IMR-90 (cell line): ENCODE data around the gene NEK6. TPM values are rescaled to one million over a fixed set of nuclear protein-coding genes. Genes with fewer than 3 reads are reported as not detected.

Experiments used
- ATAC-seq: fragments of 200-7000 bp; cut with Tn5 transposase; 2 replicates; pipeline ENCODE4 v1.9.1; 2020; ENCODE audit warnings: low read depth, mild to moderate bottlenecking, moderate library complexity
- BruUV-seq: library from RNA; stranded (reverse); fragments of 400-500 nt; replicated peaks from 2 replicates; lab custom pipeline; 2021; lab: Mats Ljungman, UMichigan
- CTCF ChIA-PET: fragments of 300-600 bp; formaldehyde crosslinking; extraction: SDS; loops from one replicate; lab custom pipeline; 2021; ENCODE audit warnings: antibody characterized with exemption; lab: Yijun Ruan, JAX
- POLR2A ChIA-PET: fragments of 300-600 bp; sonication (Branson Sonifier 250); formaldehyde crosslinking; loops from one replicate; lab custom pipeline; 2022; ENCODE audit warnings: antibody characterized with exemption; ENCODE audit not compliant: unreplicated experiment; lab: Charles Lee
- DNase-seq: peaks from one replicate; pipeline ENCODE4 v3.0.0; 2013
- H2AFZ ChIP-seq: replicated peaks from 2 replicates; pipeline ENCODE3; 2013; ENCODE audit warnings: low read length, mild to moderate bottlenecking; ENCODE audit not compliant: poor library complexity
- H2AK5ac ChIP-seq: 2 replicates; pipeline ENCODE4 v1.6.1; 2013; ENCODE audit warnings: low read depth, low read length, inconsistent platforms
- H2AK9ac ChIP-seq: replicated peaks from 2 replicates; pipeline ENCODE3; 2013; ENCODE audit warnings: mild to moderate bottlenecking, low read depth, low read length, moderate library complexity; ENCODE audit not compliant: poor library complexity
- H2BK120ac ChIP-seq: 2 replicates; pipeline ENCODE4 v1.6.1; 2013; ENCODE audit warnings: low read depth, low read length, inconsistent platforms
- H2BK15ac ChIP-seq: 3 replicates; pipeline ENCODE4 v1.6.1; 2013; ENCODE audit warnings: low read depth, low read length, inconsistent platforms
- H2BK20ac ChIP-seq: 2 replicates; pipeline ENCODE4 v1.6.1; 2013; ENCODE audit warnings: low read depth, mild to moderate bottlenecking, inconsistent platforms, low read length, moderate library complexity
- H2BK5ac ChIP-seq: 2 replicates; pipeline ENCODE4 v1.6.1; 2013; ENCODE audit warnings: mild to moderate bottlenecking, low read depth, low read length, inconsistent platforms; ENCODE audit not compliant: poor library complexity, severe bottlenecking
- H3K14ac ChIP-seq: replicated peaks from 2 replicates; pipeline ENCODE4 v1.6.1; 2013; ENCODE audit warnings: low read depth, low read length, inconsistent platforms
- H3K18ac ChIP-seq: 2 replicates; pipeline ENCODE4 v1.6.1; 2013; ENCODE audit warnings: low read depth, low read length, control low read depth
- H3K23ac ChIP-seq: 2 replicates; pipeline ENCODE4 v1.6.1; 2013; ENCODE audit warnings: low read depth, low read length, inconsistent platforms
- H3K27ac ChIP-seq: 2 replicates; pipeline ENCODE4 v1.5.1; 2013; ENCODE audit warnings: mild to moderate bottlenecking, control low read depth, low read length; ENCODE audit not compliant: insufficient read depth
- H3K27me3 ChIP-seq: 2 replicates; pipeline ENCODE4 v1.6.1; 2013; ENCODE audit warnings: low read length; ENCODE audit not compliant: control insufficient read depth, insufficient read depth
- H3K36me3 ChIP-seq: 2 replicates; pipeline ENCODE4 v1.6.1; 2013; ENCODE audit warnings: low read length, mixed read lengths; ENCODE audit not compliant: control insufficient read depth, insufficient read depth
- H3K4ac ChIP-seq: 2 replicates; pipeline ENCODE4 v1.6.1; 2013; ENCODE audit warnings: low read depth, low read length, inconsistent platforms
- H3K4me1 ChIP-seq: 2 replicates; pipeline ENCODE4 v1.6.1; 2013; ENCODE audit warnings: low read length, mixed read lengths; ENCODE audit not compliant: control insufficient read depth, insufficient read depth
- H3K4me2 ChIP-seq: 2 replicates; pipeline ENCODE4 v1.6.1; 2013; ENCODE audit warnings: low read depth, mild to moderate bottlenecking, control low read depth, low read length, moderate library complexity
- H3K4me3 ChIP-seq: 2 replicates; pipeline ENCODE4 v1.5.1; 2013; ENCODE audit warnings: low read depth, mild to moderate bottlenecking, control low read depth, low read length, moderate library complexity; ENCODE audit not compliant: insufficient read depth
- H3K56ac ChIP-seq: 2 replicates; pipeline ENCODE4 v1.6.1; 2013; ENCODE audit warnings: low read length, inconsistent platforms; ENCODE audit not compliant: insufficient read depth; ENCODE audit errors: extremely low read depth
- H3K79me1 ChIP-seq, 2 experiments: 2 replicates each; pipeline ENCODE4 v1.6.1; 2013; ENCODE audit warnings: low read length in 2 of 2, inconsistent platforms in 1 of 2, low read depth in 1 of 2
- H3K9ac ChIP-seq: 2 replicates; pipeline ENCODE4 v1.6.1; 2013; ENCODE audit warnings: low read depth, low read length, control low read depth
- H3K9me1 ChIP-seq: 2 replicates; pipeline ENCODE4 v1.6.1; 2013; ENCODE audit warnings: low read length, inconsistent platforms; ENCODE audit not compliant: insufficient read depth
- H3K9me3 ChIP-seq: 2 replicates; pipeline ENCODE4 v1.6.1; 2013; ENCODE audit warnings: low read length; ENCODE audit not compliant: control insufficient read depth, insufficient read depth
- H4K20me1 ChIP-seq: 2 replicates; pipeline ENCODE4 v1.6.1; 2013; ENCODE audit warnings: low read length, inconsistent platforms; ENCODE audit not compliant: insufficient read depth
- H4K5ac ChIP-seq: 2 replicates; pipeline ENCODE4 v1.6.1; 2013; ENCODE audit warnings: mild to moderate bottlenecking, low read depth, low read length, control low read depth
- H4K8ac ChIP-seq, 2 experiments: 2 replicates each; pipeline ENCODE4 v1.6.1; 2013; ENCODE audit warnings: low read depth in 2 of 2, low read length in 2 of 2, control low read depth in 1 of 2, inconsistent platforms in 1 of 2
- H4K91ac ChIP-seq: 2 replicates; pipeline ENCODE4 v1.6.1; 2013; ENCODE audit warnings: low read depth, low read length, inconsistent platforms; ENCODE audit not compliant: insufficient read depth
- BHLHE40 ChIP-seq: fragments of 150-350 bp; IDR thresholded peaks from 2 replicates; pipeline ENCODE4 v1.6.1; 2016; ENCODE audit warnings: mild to moderate bottlenecking, low read depth, low read length
- CEBPB ChIP-seq: IDR thresholded peaks from 2 replicates; pipeline ENCODE4 v1.6.1; 2012; ENCODE audit warnings: low read depth, low read length, improper control_type of control experiment
- CHD1 ChIP-seq: IDR thresholded peaks from 2 replicates; pipeline ENCODE4 v1.6.1; 2012; ENCODE audit warnings: low read depth, low read length, improper control_type of control experiment
- ELK1 ChIP-seq: fragments of 150-350 bp; IDR thresholded peaks from 2 replicates; pipeline ENCODE4 v1.6.1; 2016; ENCODE audit warnings: low read depth, mild to moderate bottlenecking, low read length, moderate library complexity, borderline replicate concordance
- FOS ChIP-seq: fragments of 150-350 bp; IDR thresholded peaks from 2 replicates; pipeline ENCODE4 v1.6.1; 2016; ENCODE audit warnings: low read depth, low read length
- MAFK ChIP-seq: IDR thresholded peaks from 2 replicates; pipeline ENCODE4 v1.6.1; 2012; ENCODE audit warnings: low read depth, low read length, improper control_type of control experiment
- MAZ ChIP-seq: IDR thresholded peaks from 2 replicates; pipeline ENCODE4 v1.6.1; 2012; ENCODE audit warnings: low read depth, mild to moderate bottlenecking, low read length, improper control_type of control experiment, moderate library complexity, borderline replicate concordance
- MXI1 ChIP-seq: IDR thresholded peaks from 2 replicates; pipeline ENCODE4 v1.6.1; 2012; ENCODE audit warnings: low read depth, mild to moderate bottlenecking, low read length, moderate library complexity, borderline replicate concordance
- NFE2L2 ChIP-seq: fragments of 150-350 bp; IDR thresholded peaks from 2 replicates; pipeline ENCODE4 v1.6.1; 2016; ENCODE audit warnings: low read depth, mild to moderate bottlenecking, low read length
- POLR2A ChIP-seq: IDR thresholded peaks from 2 replicates; pipeline ENCODE4 v1.6.1; 2012; ENCODE audit warnings: mild to moderate bottlenecking, low read depth, low read length
- RAD21 ChIP-seq: IDR thresholded peaks from 2 replicates; pipeline ENCODE4 v1.6.1; 2012; ENCODE audit warnings: low read length, improper control_type of control experiment
- RCOR1 ChIP-seq: IDR thresholded peaks from 2 replicates; pipeline ENCODE4 v1.6.1; 2012; ENCODE audit warnings: mild to moderate bottlenecking, low read length, improper control_type of control experiment; ENCODE audit not compliant: insufficient replicate concordance
- RFX5 ChIP-seq: IDR thresholded peaks from 2 replicates; pipeline ENCODE4 v1.8.0; 2012; ENCODE audit warnings: low read depth, mild to moderate bottlenecking, low read length, moderate library complexity
- SMC3 ChIP-seq: fragments of 150-350 bp; IDR thresholded peaks from 2 replicates; pipeline ENCODE4 v1.6.1; 2016; ENCODE audit warnings: low read depth, mild to moderate bottlenecking, antibody characterized with exemption, low read length, moderate library complexity
- USF2 ChIP-seq: fragments of 150-350 bp; IDR thresholded peaks from 2 replicates; pipeline ENCODE4 v1.6.1; 2017; ENCODE audit warnings: mild to moderate bottlenecking, antibody characterized with exemption, low read length, low read depth
- WGBS, 2 experiments: methylation state at CpG; one replicate each; pipeline versions ENCODE4 v1.1.5 to v1.1.7; 2013; ENCODE audit warnings: missing lambda C conversion rate in 2 of 2; ENCODE audit not compliant: insufficient read length in 1 of 2; ENCODE audit errors: extremely low coverage in 2 of 2; 5-methylcytosine and 5-hydroxymethylcytosine counted together
- dilution Hi-C: fragments of 300-500 bp; cut with HindIII; formaldehyde crosslinking; loops from one replicate; pipeline ENCODE4 v1.14.3; 2018; ENCODE audit warnings: low sequenced_read_pairs; ENCODE audit not compliant: unreplicated experiment
- in situ Hi-C: fragments of 300-500 bp; cut with MboI; formaldehyde crosslinking; loops from 3 replicates; pipeline ENCODE4 v1.14.3; 2019; ENCODE audit warnings: low sequenced_read_pairs, inconsistent platforms, mixed read lengths
- intact Hi-C: fragments of 100-400 bp; cut with micrococcal nuclease; formaldehyde crosslinking; loops from 2 replicates; pipeline ENCODE4 v1.10.0; 2022
- polyA plus RNA-seq, 3 experiments: library from polyadenylated mRNA; depleted of rRNA; stranded (reverse); fragments of >200 nt; gene quantifications; 2 replicates each; pipeline ENCODE4 v1.2.3, GENCODE V29; 2012; ENCODE audit warnings: low replicate concordance in 1 of 3
- total RNA-seq: library from RNA; depleted of rRNA; stranded (reverse); fragments of >200 nt; gene quantifications from 2 replicates; pipeline ENCODE4 v1.2.3, GENCODE V29; 2012
- TF ChIP-seq, protein P1 (sequence below): conservative IDR thresholded peaks from 2 replicates; pipeline ENCODE4 v1.5.1; 2012; ENCODE audit warnings: mild to moderate bottlenecking, low read depth, low read length, improper control_type of control experiment

Gene NEK6
- total and polyA plus RNA-seq, 2 of the 4 experiments (the other 2 are of a cell fraction) = 79.9 to 112 TPM

DNA sequence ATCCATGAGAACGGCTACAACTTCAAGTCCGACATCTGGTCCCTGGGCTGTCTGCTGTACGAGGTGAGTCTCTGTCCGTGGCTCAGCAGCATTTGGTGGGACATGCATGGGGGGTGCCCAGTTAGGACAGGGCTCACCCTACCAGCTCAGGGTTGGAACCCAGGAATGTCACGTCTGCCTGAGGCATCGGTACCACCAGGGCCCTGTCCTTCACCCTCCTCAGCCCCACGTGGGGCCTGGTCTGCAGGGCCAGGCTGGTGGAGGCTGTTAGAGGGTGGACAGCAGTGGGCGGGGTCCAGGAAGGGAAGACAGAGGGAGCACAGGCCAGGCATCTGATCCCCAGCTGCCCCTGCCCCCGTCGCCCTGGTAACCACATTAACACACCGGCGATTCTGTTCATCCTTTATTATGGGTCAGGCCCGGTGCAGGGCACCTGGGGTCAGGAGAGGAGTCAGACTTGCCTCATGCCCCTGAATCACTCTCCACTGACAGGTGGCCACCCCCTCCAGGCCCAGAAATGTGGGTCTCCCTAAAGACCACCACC lies 81.9 kb downstream of the NEK6 start:
- Histone ChIP-seq H4K20me1 (peaks cover 16% of the 10 kb centered on the region), H3K27ac (0 out of 2 replicates have a peak overlapping the region, but pooled peaks have one; percentile 22), H3K23ac (no peak overlapping the region), H3K4me1 (peaks cover 20% of the 10 kb centered on the region), H3K9me1 (0 out of 2 replicates have a peak, but pooled peaks cover 4% of the 10 kb centered on the region), H2AK9ac (no peak overlapping the region), H2AFZ (no peak overlapping the region), H3K4ac (no peak overlapping the region), H3K9ac (no peak overlapping the region), H3K4me3 (no peak overlapping the region), H4K8ac (0 out of 4 replicates have a peak overlapping the region, but pooled peaks of 1 of the 2 experiments have one; percentile 14), H3K14ac (no peak overlapping the region), H2BK20ac (no peak overlapping the region), H3K18ac (no peak overlapping the region), H2BK5ac (no peak overlapping the region), H3K36me3 (peaks cover 72% of the 10 kb centered on the region), H2AK5ac (no peak overlapping the region), H3K79me1 (peaks cover 22 to 68% of the 10 kb centered on the region in 2 experiments), H3K4me2 (no peak overlapping the region), H3K9me3 (no peaks in the 10 kb centered on the region), H2BK15ac (no peak overlapping the region), H4K5ac (no peak overlapping the region; the same call in 1 of the 2 replicates), H2BK120ac (no peak overlapping the region), H4K91ac (no peak overlapping the region), H3K27me3 (no peaks in the 10 kb centered on the region), H3K56ac (no peak overlapping the region)
- intact Hi-C loops (no loop called here), dilution Hi-C loops (no loop called here), in situ Hi-C loops (no loop called here)
- ATAC-seq = no peak
- CTCF ChIA-PET = no interaction called here
- no CpG with 5 or more reads among the region's 13 CpGs for WGBS, 2 experiments
- BruUV-seq = no TSS peak
- TF ChIP-seq RAD21 (no peak), USF2 (no peak), CHD1 (no peak), BHLHE40 (no peak), ELK1 (no peak), RCOR1 (no peak), MAZ (no peak), POLR2A (no peak), SMC3 (no peak), NFE2L2 (no peak), CEBPB (no peak), MAFK (no peak), RFX5 (no peak), FOS (no peak), MXI1 (no peak)
- TF ChIP-seq, protein P1, sequence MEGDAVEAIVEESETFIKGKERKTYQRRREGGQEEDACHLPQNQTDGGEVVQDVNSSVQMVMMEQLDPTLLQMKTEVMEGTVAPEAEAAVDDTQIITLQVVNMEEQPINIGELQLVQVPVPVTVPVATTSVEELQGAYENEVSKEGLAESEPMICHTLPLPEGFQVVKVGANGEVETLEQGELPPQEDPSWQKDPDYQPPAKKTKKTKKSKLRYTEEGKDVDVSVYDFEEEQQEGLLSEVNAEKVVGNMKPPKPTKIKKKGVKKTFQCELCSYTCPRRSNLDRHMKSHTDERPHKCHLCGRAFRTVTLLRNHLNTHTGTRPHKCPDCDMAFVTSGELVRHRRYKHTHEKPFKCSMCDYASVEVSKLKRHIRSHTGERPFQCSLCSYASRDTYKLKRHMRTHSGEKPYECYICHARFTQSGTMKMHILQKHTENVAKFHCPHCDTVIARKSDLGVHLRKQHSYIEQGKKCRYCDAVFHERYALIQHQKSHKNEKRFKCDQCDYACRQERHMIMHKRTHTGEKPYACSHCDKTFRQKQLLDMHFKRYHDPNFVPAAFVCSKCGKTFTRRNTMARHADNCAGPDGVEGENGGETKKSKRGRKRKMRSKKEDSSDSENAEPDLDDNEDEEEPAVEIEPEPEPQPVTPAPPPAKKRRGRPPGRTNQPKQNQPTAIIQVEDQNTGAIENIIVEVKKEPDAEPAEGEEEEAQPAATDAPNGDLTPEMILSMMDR = no peak
- POLR2A ChIA-PET = no interaction called here
- no peak for DNase-seq
